ENCODE results near the gene AP3B2.

GRCh38 chr15:82692171-82692570, 17.5 kb downstream of the AP3B2 start:
- TF ChIP-seq CTCF (IDR thresholded peaks at IDR 0.05) (no peak), POLR2A (IDR thresholded peaks at IDR 0.05) (no peak)
